GM21825 (cell line): ENCODE measurements around the gene OAS1.

Experiments
- ATAC-seq: cut with Tn5 transposase; IDR thresholded peaks from one replicate; pipeline ENCODE4 v1.9.1; 2021; ENCODE audit warnings: mild to moderate bottlenecking, moderate library complexity; ENCODE audit not compliant: unreplicated experiment

The OAS1 gene

GRCh38 chr12:112964067-112964670 lies 57.4 kb downstream of the OAS1 start:
- ATAC-seq: no peak

- no peak for ATAC-seq
Measured at GRCh38 chr12:112964915-112965314, 58.2 kb downstream of the OAS1 start.

GRCh38 chr12:112965643-112966042 lies 58.9 kb downstream of the OAS1 start:
- ATAC-seq: no peak

GRCh38 chr12:112967306-112967705 lies 60.5 kb downstream of the OAS1 start:
- no peak for ATAC-seq

- no peak for ATAC-seq
Measured at GRCh38 chr12:112967858-112968257, 61.1 kb downstream of the OAS1 start.
